ENCODE measurements around the gene RFPL3. TPM values are rescaled to one million over a fixed set of nuclear protein-coding genes. Genes with fewer than 3 reads are reported as not detected.

The RFPL3 gene
- total and polyA plus RNA-seq, 2 donors (not counting 3 experiments of a cell fraction or from before 2014, with no cell fraction given): not detected

DNA sequence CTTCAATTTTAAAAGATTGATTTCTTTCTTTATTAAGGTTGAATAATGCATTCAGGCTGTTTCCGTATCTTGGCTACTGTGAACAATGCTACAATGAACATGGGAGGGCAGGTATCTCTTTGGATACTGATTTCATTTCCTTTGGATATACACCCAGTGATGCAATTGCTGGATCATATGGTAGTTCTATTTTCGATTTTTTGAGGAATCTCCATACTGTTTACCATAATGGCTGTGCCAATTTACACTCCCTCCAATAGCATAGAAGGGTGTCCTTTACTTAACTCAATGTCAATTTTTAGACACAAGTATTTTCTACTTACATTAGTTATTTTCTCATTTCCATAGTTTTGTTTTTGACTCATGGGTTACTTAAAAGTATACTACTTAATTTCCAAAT lies 46.4 kb downstream of the RFPL3 start:
- Histone ChIP-seq H3K27ac (ENCODE audit: insufficient read depth, low read depth, low read length) (no peak overlapping the region), H3K27me3 (ENCODE audit: control insufficient read depth in 2 of 2, insufficient read depth in 2 of 2, low read length in 2 of 2) (no peaks in the 10 kb centered on the region), H4K20me1 (replicated peaks; ENCODE audit: control insufficient read depth, extremely low read depth, insufficient read depth, low read length) (no peaks in the 10 kb centered on the region), H3K4me1 (ENCODE audit: control insufficient read depth, extremely low read depth, insufficient read depth, low read length) (no peaks in the 10 kb centered on the region), H3K4me3 (replicated peaks in 1 of 3; ENCODE audit: insufficient read depth in 1 of 3, low read depth in 1 of 3, low read length in 3 of 3) (no peak overlapping the region), H3K9me1 (replicated peaks; ENCODE audit: control insufficient read depth, extremely low read depth, insufficient read depth, low read length) (no peaks in the 10 kb centered on the region), H2AFZ (ENCODE audit: low read depth, low read length) (no peak overlapping the region), H3K9ac (replicated peaks; ENCODE audit: extremely low read depth, insufficient read depth, low read length) (no peak overlapping the region), H3K79me2 (ENCODE audit: control insufficient read depth, insufficient read depth, low read length) (peaks cover 13% of the 10 kb centered on the region), H3K9me3 (replicated peaks; ENCODE audit: control insufficient read depth, insufficient read depth, low read length) (no peaks in the 10 kb centered on the region), H3K36me3 (ENCODE audit: control insufficient read depth in 2 of 2, extremely low read depth in 1 of 2, insufficient read depth in 2 of 2, low read length in 2 of 2) (peaks cover 31 to 32% of the 10 kb centered on the region in 2 experiments), H3K4me2 (ENCODE audit: insufficient read depth, low read length) (no peak overlapping the region)
- ChIA-PET POLR2A (interaction anchor here (0.6 kb wide), 1 partner anchor 14 kb away, joined by 3 read pairs; no protein-coding TSS in a partner anchor), CTCF (interaction anchor here (1.3 kb wide), 1 partner anchor 10 kb away, joined by 3 read pairs; no protein-coding TSS in a partner anchor)
- intact Hi-C loops (cut with micrococcal nuclease): no loop called here
- dilution Hi-C loops (cut with MboI; ENCODE audit: extremely low pct_ligation_motif_present, low sequenced_read_pairs): no loop called here
- FAIRE-seq (no peak), DNase-seq (ENCODE audit: low read depth, low spot score) (no peak)
- TF ChIP-seq GATA2 (IDR thresholded peaks at IDR 0.05; ENCODE audit: insufficient read depth, insufficient read length, low read depth, low read length) (no peak), MYC (IDR thresholded peaks at IDR 0.05; ENCODE audit: low read depth, low read length) (no peak), JUN (IDR thresholded peaks at IDR 0.05; ENCODE audit: borderline replicate concordance, insufficient read depth, insufficient read length, low read depth) (no peak), FOS (IDR thresholded peaks at IDR 0.05; ENCODE audit: borderline replicate concordance, insufficient read depth, low read length) (no peak), POLR2AphosphoS5 (IDR thresholded peaks at IDR 0.05; ENCODE audit: insufficient read depth, low read depth, low read length) (no peak), EZH2 (IDR thresholded peaks at IDR 0.05; ENCODE audit: borderline replicate concordance, low read depth, low read length, severe bottlenecking) (no peak), POLR2A (IDR thresholded peaks at IDR 0.05; ENCODE audit: low read depth, low read length) (no peak)
- TF ChIP-seq, protein P1, sequence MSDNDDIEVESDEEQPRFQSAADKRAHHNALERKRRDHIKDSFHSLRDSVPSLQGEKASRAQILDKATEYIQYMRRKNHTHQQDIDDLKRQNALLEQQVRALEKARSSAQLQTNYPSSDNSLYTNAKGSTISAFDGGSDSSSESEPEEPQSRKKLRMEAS (IDR thresholded peaks at IDR 0.05; ENCODE audit: insufficient read depth, insufficient read length): no peak
- TF ChIP-seq, protein P2, sequence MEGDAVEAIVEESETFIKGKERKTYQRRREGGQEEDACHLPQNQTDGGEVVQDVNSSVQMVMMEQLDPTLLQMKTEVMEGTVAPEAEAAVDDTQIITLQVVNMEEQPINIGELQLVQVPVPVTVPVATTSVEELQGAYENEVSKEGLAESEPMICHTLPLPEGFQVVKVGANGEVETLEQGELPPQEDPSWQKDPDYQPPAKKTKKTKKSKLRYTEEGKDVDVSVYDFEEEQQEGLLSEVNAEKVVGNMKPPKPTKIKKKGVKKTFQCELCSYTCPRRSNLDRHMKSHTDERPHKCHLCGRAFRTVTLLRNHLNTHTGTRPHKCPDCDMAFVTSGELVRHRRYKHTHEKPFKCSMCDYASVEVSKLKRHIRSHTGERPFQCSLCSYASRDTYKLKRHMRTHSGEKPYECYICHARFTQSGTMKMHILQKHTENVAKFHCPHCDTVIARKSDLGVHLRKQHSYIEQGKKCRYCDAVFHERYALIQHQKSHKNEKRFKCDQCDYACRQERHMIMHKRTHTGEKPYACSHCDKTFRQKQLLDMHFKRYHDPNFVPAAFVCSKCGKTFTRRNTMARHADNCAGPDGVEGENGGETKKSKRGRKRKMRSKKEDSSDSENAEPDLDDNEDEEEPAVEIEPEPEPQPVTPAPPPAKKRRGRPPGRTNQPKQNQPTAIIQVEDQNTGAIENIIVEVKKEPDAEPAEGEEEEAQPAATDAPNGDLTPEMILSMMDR (IDR thresholded peaks at IDR 0.05; ENCODE audit: extremely low read depth in 1 of 2, insufficient read depth in 1 of 2, low read depth in 1 of 2, low read length in 2 of 2): no peak
- BruUV-seq (replicated peaks): no TSS peak

Data from endothelial cell of umbilical vein (primary cell).